GM11168 (cell line): ENCODE measurements around the gene PALM3.
"Not testable (repeated sequence)": the region's sequence is repeated elsewhere in the genome, so short reads cannot be mapped to it uniquely, and the experiment has no call there.

Experiments used
- in situ Hi-C: fragments of 300-500 bp; cut with MboI; formaldehyde crosslinking; loops from one replicate; pipeline ENCODE4 v1.12.0; 2022; ENCODE audit warnings: low sequenced_read_pairs; ENCODE audit not compliant: unreplicated experiment

PALM3 gene

GRCh38 chr19:14042659-14043608, 18.9 kb downstream of the PALM3 start:
- in situ Hi-C loops = loop anchor here (5.0 kb wide), 1 partner anchor 161 kb away; no protein-coding TSS in a partner anchor

- in situ Hi-C loops = no loop called here
Observed at GRCh38 chr19:14039181-14039580, 22.7 kb downstream of the PALM3 start.

GRCh38 chr19:14035706-14036105, 26.2 kb downstream of the PALM3 start:
- in situ Hi-C loops = no loop called here

GRCh38 chr19:14035159-14035558, 26.7 kb downstream of the PALM3 start:
- in situ Hi-C loops = not testable (repeated sequence)

GRCh38 chr19:14033946-14034345, 27.9 kb downstream of the PALM3 start:
- in situ Hi-C loops = no loop called here

- in situ Hi-C loops = no loop called here
Observed at GRCh38 chr19:14031719-14032480, 30.0 kb downstream of the PALM3 start, which contains the start of gene IL27RA. Gene IL27RA (plus strand): TSS chr19:14031762. CDS start chr19:14031873, 111 bp downstream.

- in situ Hi-C loops = no loop called here
Observed at GRCh38 chr19:14030997-14031718, 30.7 kb downstream of the PALM3 start.

- in situ Hi-C loops = no loop called here
Observed at GRCh38 chr19:14028901-14029300, 33.0 kb downstream of the PALM3 start.

- in situ Hi-C loops = no loop called here
Observed at GRCh38 chr19:14027856-14028450, 33.9 kb downstream of the PALM3 start, which contains the start of gene RLN3. Gene RLN3 (plus strand): TSS chr19:14028148. CDS start chr19:14028205, 57 bp downstream.

GRCh38 chr19:14026652-14027192, 35.2 kb downstream of the PALM3 start:
- in situ Hi-C loops = not testable (repeated sequence)

GRCh38 chr19:14023404-14024235, 38.3 kb downstream of the PALM3 start:
- in situ Hi-C loops = no loop called here

- in situ Hi-C loops = no loop called here
Observed at GRCh38 chr19:14022469-14022868, 39.4 kb downstream of the PALM3 start.

GRCh38 chr19:14021474-14021873, 40.4 kb downstream of the PALM3 start:
- in situ Hi-C loops = no loop called here

- in situ Hi-C loops = not testable (repeated sequence)
Observed at GRCh38 chr19:14019739-14020138, 42.1 kb downstream of the PALM3 start.

- in situ Hi-C loops = no loop called here
Observed at GRCh38 chr19:14019100-14019499, 42.8 kb downstream of the PALM3 start.

GRCh38 chr19:14015524-14016035, 46.3 kb downstream of the PALM3 start:
- in situ Hi-C loops = no loop called here

GRCh38 chr19:14012378-14012915, 49.4 kb downstream of the PALM3 start:
- in situ Hi-C loops = no loop called here
